Liver (tissue), 9 donors: ENCODE results near the gene NSFL1C. TPM values are rescaled to one million over a fixed set of nuclear protein-coding genes. Genes with fewer than 3 reads are reported as not detected.

Experiments
- DNase-seq: peaks from one replicate; pipeline ENCODE4 v3.0.0-alpha.2; 2017; ENCODE audit warnings: low spot score
- H3K27ac ChIP-seq, 2 donors: one replicate each; pipeline ENCODE4 v1.7.0; 2013; ENCODE audit warnings: inconsistent platforms in 2 of 2, low read length in 2 of 2, control low read depth in 1 of 2, low read depth in 1 of 2, mild to moderate bottlenecking in 1 of 2
- H3K27me3 ChIP-seq, 4 donors: one replicate each; pipeline versions ENCODE4 v1.6.1 to v1.7.0; 2013; ENCODE audit warnings: low read length in 3 of 4, inconsistent platforms in 1 of 4, mild to moderate bottlenecking in 1 of 4, moderate library complexity in 1 of 4; ENCODE audit not compliant: control insufficient read depth in 4 of 4, insufficient read depth in 4 of 4
- H3K36me3 ChIP-seq, 4 donors: one replicate each; pipeline versions ENCODE4 v1.6.1 to v1.7.0; 2013; ENCODE audit warnings: low read length in 3 of 4, mild to moderate bottlenecking in 3 of 4, low read depth in 1 of 4, moderate library complexity in 1 of 4; ENCODE audit not compliant: control insufficient read depth in 4 of 4, insufficient read depth in 3 of 4
- H3K4me1 ChIP-seq, 4 donors: one replicate each; pipeline versions ENCODE4 v1.6.1 to v1.7.0; 2013; ENCODE audit warnings: low read length in 3 of 4, mild to moderate bottlenecking in 3 of 4, moderate library complexity in 1 of 4; ENCODE audit not compliant: control insufficient read depth in 4 of 4, insufficient read depth in 4 of 4
- H3K4me3 ChIP-seq, 3 donors: one replicate each; pipeline versions ENCODE4 v1.6.1 to v1.7.0; 2013; ENCODE audit warnings: low read length in 3 of 3, control low read depth in 1 of 3, low read depth in 1 of 3, mild to moderate bottlenecking in 1 of 3
- H3K9ac ChIP-seq, 2 donors: one replicate each; pipeline ENCODE4 v1.7.0; 2013; ENCODE audit warnings: low read length in 2 of 2, mild to moderate bottlenecking in 2 of 2, moderate library complexity in 2 of 2, control low read depth in 1 of 2, low read depth in 1 of 2
- H3K9me3 ChIP-seq, 4 donors: one replicate each; pipeline versions ENCODE4 v1.6.1 to v1.7.0; 2013; ENCODE audit warnings: low read length in 3 of 4; ENCODE audit not compliant: control insufficient read depth in 4 of 4
- CTCF ChIP-seq: fragments of 150-350 bp; IDR thresholded peaks from 2 replicates; pipeline ENCODE4 v1.5.1; 2017; ENCODE audit warnings: improper control_type of control experiment, low read depth, low read length; ENCODE audit not compliant: missing input control
- EGR1 ChIP-seq, 2 donors: IDR thresholded peaks; 2 replicates each; pipeline ENCODE4 v1.6.1; 2016 to 2018; ENCODE audit warnings: antibody characterized with exemption in 2 of 2, low read depth in 2 of 2
- FOXA1 ChIP-seq: IDR thresholded peaks from 2 replicates; pipeline ENCODE4 v1.6.1; 2016; ENCODE audit warnings: antibody characterized with exemption
- FOXA2 ChIP-seq: IDR thresholded peaks from 2 replicates; pipeline ENCODE4 v1.6.1; 2016; ENCODE audit warnings: antibody characterized with exemption
- GABPA ChIP-seq, 2 donors: IDR thresholded peaks in 1 of 2; conservative IDR thresholded peaks in 1 of 2; 2 replicates each; pipeline ENCODE4 v1.6.1; 2016; ENCODE audit warnings: antibody characterized with exemption in 2 of 2, mild to moderate bottlenecking in 1 of 2, moderate library complexity in 1 of 2
- HNF4A ChIP-seq, 2 donors: conservative IDR thresholded peaks; 2 replicates each; pipeline ENCODE4 v1.6.1; 2016; ENCODE audit warnings: antibody characterized with exemption in 2 of 2, mild to moderate bottlenecking in 2 of 2
- HNF4G ChIP-seq: IDR thresholded peaks from 2 replicates; pipeline ENCODE4 v1.6.1; 2016; ENCODE audit warnings: antibody characterized with exemption
- JUND ChIP-seq, 2 donors: IDR thresholded peaks; 2 replicates each; pipeline ENCODE4 v1.6.1; 2016; ENCODE audit warnings: antibody characterized with exemption in 2 of 2
- NR2F2 ChIP-seq: IDR thresholded peaks from 2 replicates; pipeline ENCODE4 v1.6.1; 2016; ENCODE audit warnings: antibody characterized with exemption
- RAD21 ChIP-seq, 2 donors: IDR thresholded peaks; 2 replicates each; pipeline ENCODE4 v1.6.1; 2016; ENCODE audit warnings: antibody characterized with exemption in 2 of 2, mild to moderate bottlenecking in 2 of 2
- RXRA ChIP-seq, 2 donors: IDR thresholded peaks; 2 replicates each; pipeline ENCODE4 v1.6.1; 2017 to 2018; ENCODE audit warnings: antibody characterized with exemption in 2 of 2, mild to moderate bottlenecking in 1 of 2
- SP1 ChIP-seq: IDR thresholded peaks from 2 replicates; pipeline ENCODE4 v1.6.1; 2018; ENCODE audit warnings: antibody characterized with exemption, mild to moderate bottlenecking
- TAF1 ChIP-seq: conservative IDR thresholded peaks from 2 replicates; pipeline ENCODE4 v1.6.1; 2016; ENCODE audit warnings: antibody characterized with exemption, mild to moderate bottlenecking
- YY1 ChIP-seq: IDR thresholded peaks from 2 replicates; pipeline ENCODE4 v1.6.1; 2016; ENCODE audit warnings: antibody characterized with exemption, mild to moderate bottlenecking
- WGBS: extraction: QIAGEN DNeasy Blood & Tissue Kit; methylation state at CpG from one replicate; pipeline ENCODE4 v1.1.7; 2013; 5-methylcytosine and 5-hydroxymethylcytosine counted together
- polyA plus RNA-seq, 2 donors: library from polyadenylated mRNA; stranded (reverse) in 1 of 2; unstranded in 1 of 2; fragments of 200-250 nt in 1 of 2; fragments of >200 nt in 1 of 2; fragmentation: Nextera tagmentation in 1 of 2; extraction: Ambion mirVana in 1 of 2; gene quantifications; one replicate each; pipeline versions ENCODE4 v1.2.1 to v1.2.3, GENCODE V29; 2013 to 2015
- total RNA-seq, 2 donors: library from RNA; depleted of rRNA; stranded (reverse); fragments of >200 nt; gene quantifications; one replicate each; pipeline ENCODE4 v1.2.3, GENCODE V29; 2014
- TF ChIP-seq, protein P1 (sequence below): IDR thresholded peaks from 2 replicates; pipeline ENCODE4 v1.6.1; 2016; ENCODE audit warnings: antibody characterized with exemption
- TF ChIP-seq, protein P2 (sequence below): IDR thresholded peaks from 2 replicates; pipeline ENCODE4 v1.6.1; 2016; ENCODE audit warnings: antibody characterized with exemption
- TF ChIP-seq, protein P3 (sequence below): IDR thresholded peaks from 2 replicates; pipeline ENCODE4 v1.6.1; 2016; ENCODE audit warnings: antibody characterized with exemption, mild to moderate bottlenecking
- donor health status: healthy.
- donor health status: healthy.
- donor health status: healthy.
- donor health status: healthy.
- donor health status: healthy.

The NSFL1C gene
- total and polyA plus RNA-seq, 4 donors: 13.7 to 49.0 (median 34.7) TPM

- TF ChIP-seq, protein P1, sequence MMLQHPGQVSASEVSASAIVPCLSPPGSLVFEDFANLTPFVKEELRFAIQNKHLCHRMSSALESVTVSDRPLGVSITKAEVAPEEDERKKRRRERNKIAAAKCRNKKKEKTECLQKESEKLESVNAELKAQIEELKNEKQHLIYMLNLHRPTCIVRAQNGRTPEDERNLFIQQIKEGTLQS: no peak
- no peak for TF ChIP-seq YY1
These were observed 7.7 kb upstream of the NSFL1C start (continued) for GRCh38 chr20:1474325-1474724.

DNA sequence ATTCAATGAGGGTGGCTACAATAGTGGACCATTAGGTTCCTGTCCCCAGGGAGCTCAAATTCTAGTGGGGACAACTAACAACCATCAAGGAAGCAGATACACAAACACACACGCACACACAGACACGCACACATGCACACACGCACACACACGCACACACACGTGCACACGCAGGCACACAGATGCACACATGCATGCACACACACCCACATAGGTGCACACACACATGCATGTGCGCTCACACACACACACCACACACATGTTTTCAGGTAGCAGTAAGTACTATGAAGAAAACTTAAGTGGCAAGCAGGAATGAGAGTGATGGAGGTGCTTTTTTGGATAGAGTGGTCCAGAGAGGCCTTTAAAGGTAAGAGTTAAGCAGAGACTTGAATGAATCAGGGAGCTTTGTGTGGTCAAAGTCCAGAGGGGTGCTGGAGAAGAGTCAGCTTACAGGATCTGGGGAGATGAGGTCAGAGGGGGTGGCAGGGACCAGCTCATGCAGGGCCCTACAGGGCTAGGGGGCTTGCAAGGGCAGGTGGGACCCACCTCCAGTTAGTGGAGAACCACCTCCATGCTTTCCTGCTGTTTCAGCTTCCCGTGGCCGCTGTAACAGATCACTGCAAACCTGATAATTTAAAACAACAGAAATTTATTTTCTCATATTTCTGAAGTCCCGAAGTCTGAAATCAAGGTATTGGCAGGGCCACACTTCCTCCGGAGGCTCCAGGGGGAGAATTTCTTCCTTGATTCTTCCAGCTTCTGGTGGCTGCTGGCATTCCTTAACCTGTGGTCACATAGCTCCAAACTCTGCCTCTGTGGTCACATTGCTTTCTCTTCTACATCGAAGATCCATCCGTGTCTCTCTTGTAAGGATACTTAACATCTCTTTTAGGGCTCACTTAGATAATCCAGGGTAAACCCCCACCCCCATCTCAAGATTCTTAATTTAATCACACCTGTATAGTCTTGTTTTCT lies 6.9 kb upstream of the NSFL1C start:
- Histone ChIP-seq H3K4me3 (no peak overlapping the region), H3K36me3 (no peaks in the 10 kb centered on the region), H3K27me3 (no peaks in the 10 kb centered on the region), H3K4me1 (peaks cover 3 to 9% (median 5%) of the 10 kb centered on the region in 4 donors), H3K9me3 (no peaks in the 10 kb centered on the region), H3K9ac (no peak overlapping the region), H3K27ac (no peak overlapping the region)
- 90% methylated on average over 13 of the region's 13 CpGs for WGBS
- TF ChIP-seq HNF4A (conservative IDR thresholded peaks at IDR 0.05): no peak
- TF ChIP-seq TAF1: no peak
- no peak for TF ChIP-seq EGR1 (IDR thresholded peaks at IDR 0.05; ENCODE audit: low read depth in 2 of 2)
- no peak for TF ChIP-seq RAD21 (IDR thresholded peaks at IDR 0.05)
- TF ChIP-seq SP1: no peak
- no peak for TF ChIP-seq YY1
- TF ChIP-seq NR2F2: no peak
- TF ChIP-seq HNF4G: no peak
- TF ChIP-seq, protein P2, sequence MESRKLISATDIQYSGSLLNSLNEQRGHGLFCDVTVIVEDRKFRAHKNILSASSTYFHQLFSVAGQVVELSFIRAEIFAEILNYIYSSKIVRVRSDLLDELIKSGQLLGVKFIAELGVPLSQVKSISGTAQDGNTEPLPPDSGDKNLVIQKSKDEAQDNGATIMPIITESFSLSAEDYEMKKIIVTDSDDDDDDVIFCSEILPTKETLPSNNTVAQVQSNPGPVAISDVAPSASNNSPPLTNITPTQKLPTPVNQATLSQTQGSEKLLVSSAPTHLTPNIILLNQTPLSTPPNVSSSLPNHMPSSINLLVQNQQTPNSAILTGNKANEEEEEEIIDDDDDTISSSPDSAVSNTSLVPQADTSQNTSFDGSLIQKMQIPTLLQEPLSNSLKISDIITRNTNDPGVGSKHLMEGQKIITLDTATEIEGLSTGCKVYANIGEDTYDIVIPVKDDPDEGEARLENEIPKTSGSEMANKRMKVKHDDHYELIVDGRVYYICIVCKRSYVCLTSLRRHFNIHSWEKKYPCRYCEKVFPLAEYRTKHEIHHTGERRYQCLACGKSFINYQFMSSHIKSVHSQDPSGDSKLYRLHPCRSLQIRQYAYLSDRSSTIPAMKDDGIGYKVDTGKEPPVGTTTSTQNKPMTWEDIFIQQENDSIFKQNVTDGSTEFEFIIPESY: no peak
- DNase-seq: no peak

- Histone ChIP-seq H3K4me1 (peaks cover 3 to 9% (median 5%) of the 10 kb centered on the region in 4 donors), H3K36me3 (no peaks in the 10 kb centered on the region), H3K27ac (no peak overlapping the region), H3K9ac (no peak overlapping the region), H3K4me3 (no peak overlapping the region), H3K27me3 (no peaks in the 10 kb centered on the region), H3K9me3 (no peaks in the 10 kb centered on the region)
- DNase-seq: no peak
- 80% methylated on average over 9 of the region's 9 CpGs for WGBS
- TF ChIP-seq JUND (IDR thresholded peaks at IDR 0.05) (no peak), YY1 (no peak), FOXA1 (no peak), HNF4G (no peak), HNF4A (conservative IDR thresholded peaks at IDR 0.05) (no peak), FOXA2 (no peak), RXRA (IDR thresholded peaks at IDR 0.05) (no peak), EGR1 (IDR thresholded peaks at IDR 0.05; ENCODE audit: low read depth in 2 of 2) (no peak), NR2F2 (no peak), CTCF (no peak), TAF1 (no peak), GABPA (IDR thresholded peaks at IDR 0.05 in 1 of 2, conservative IDR thresholded peaks at IDR 0.05 in 1 of 2) (no peak), RAD21 (IDR thresholded peaks at IDR 0.05) (no peak), SP1 (no peak)
- TF ChIP-seq, protein P1: no peak
- TF ChIP-seq, protein P3, sequence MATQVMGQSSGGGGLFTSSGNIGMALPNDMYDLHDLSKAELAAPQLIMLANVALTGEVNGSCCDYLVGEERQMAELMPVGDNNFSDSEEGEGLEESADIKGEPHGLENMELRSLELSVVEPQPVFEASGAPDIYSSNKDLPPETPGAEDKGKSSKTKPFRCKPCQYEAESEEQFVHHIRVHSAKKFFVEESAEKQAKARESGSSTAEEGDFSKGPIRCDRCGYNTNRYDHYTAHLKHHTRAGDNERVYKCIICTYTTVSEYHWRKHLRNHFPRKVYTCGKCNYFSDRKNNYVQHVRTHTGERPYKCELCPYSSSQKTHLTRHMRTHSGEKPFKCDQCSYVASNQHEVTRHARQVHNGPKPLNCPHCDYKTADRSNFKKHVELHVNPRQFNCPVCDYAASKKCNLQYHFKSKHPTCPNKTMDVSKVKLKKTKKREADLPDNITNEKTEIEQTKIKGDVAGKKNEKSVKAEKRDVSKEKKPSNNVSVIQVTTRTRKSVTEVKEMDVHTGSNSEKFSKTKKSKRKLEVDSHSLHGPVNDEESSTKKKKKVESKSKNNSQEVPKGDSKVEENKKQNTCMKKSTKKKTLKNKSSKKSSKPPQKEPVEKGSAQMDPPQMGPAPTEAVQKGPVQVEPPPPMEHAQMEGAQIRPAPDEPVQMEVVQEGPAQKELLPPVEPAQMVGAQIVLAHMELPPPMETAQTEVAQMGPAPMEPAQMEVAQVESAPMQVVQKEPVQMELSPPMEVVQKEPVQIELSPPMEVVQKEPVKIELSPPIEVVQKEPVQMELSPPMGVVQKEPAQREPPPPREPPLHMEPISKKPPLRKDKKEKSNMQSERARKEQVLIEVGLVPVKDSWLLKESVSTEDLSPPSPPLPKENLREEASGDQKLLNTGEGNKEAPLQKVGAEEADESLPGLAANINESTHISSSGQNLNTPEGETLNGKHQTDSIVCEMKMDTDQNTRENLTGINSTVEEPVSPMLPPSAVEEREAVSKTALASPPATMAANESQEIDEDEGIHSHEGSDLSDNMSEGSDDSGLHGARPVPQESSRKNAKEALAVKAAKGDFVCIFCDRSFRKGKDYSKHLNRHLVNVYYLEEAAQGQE: no peak
- TF ChIP-seq, protein P2: no peak
These were observed 6.1 kb upstream of the NSFL1C start for GRCh38 chr20:1472556-1473245.
